ENCODE results near the gene USP3. TPM values are rescaled to one million over a fixed set of nuclear protein-coding genes. Genes with fewer than 3 reads are reported as not detected.

Gene USP3
- total and polyA plus RNA-seq, 2 of the 13 experiments (the other 11 are each of a cell fraction or from before 2014, with no cell fraction given), result 14.3 to 61.2 TPM

- TF ChIP-seq FUBP1 (CRISPR knock-in tag; IDR thresholded peaks at IDR 0.05; ENCODE audit: borderline replicate concordance), result no peak
- 0 out of 2 replicates have a peak, but pooled peaks have one; percentile 18 for TF ChIP-seq ARID5B (CRISPR knock-in tag; IDR thresholded peaks at IDR 0.05)
- TF ChIP-seq ZNF329 (CRISPR knock-in tag; IDR thresholded peaks at IDR 0.05; ENCODE audit: low read depth), result no peak; the same call in 1 of the 2 replicates
- TF ChIP-seq PATZ1 (CRISPR knock-in tag; IDR thresholded peaks at IDR 0.05), result no peak
- TF ChIP-seq SKI (IDR thresholded peaks at IDR 0.05; ENCODE audit: partially characterized antibody), result no peak
- no peak for TF ChIP-seq ZNF569 (CRISPR knock-in tag; IDR thresholded peaks at IDR 0.05; ENCODE audit: borderline replicate concordance)
- TF ChIP-seq PLRG1 (conservative IDR thresholded peaks at IDR 0.05), result no peak
- TF ChIP-seq WIZ (CRISPR knock-in tag; IDR thresholded peaks at IDR 0.05), result no peak
- TF ChIP-seq ARNTL (CRISPR knock-in tag; IDR thresholded peaks at IDR 0.05), result no peak; the same call in 1 of the 2 replicates
- TF ChIP-seq ZNF441 (CRISPR knock-in tag; IDR thresholded peaks at IDR 0.05; ENCODE audit: borderline replicate concordance), result no peak
- peak; percentile 44; the same call in 1 of the 2 replicates for TF ChIP-seq ZNF33A (CRISPR knock-in tag; IDR thresholded peaks at IDR 0.05; ENCODE audit: borderline replicate concordance)
- no peak for TF ChIP-seq GLMP (CRISPR knock-in tag; IDR thresholded peaks at IDR 0.05; ENCODE audit: borderline replicate concordance)
- TF ChIP-seq TGIF2 (CRISPR knock-in tag; IDR thresholded peaks at IDR 0.05), result no peak
- TF ChIP-seq TP53 (CRISPR knock-in tag; conservative IDR thresholded peaks at IDR 0.05), result no peak
- TF ChIP-seq USF2 (IDR thresholded peaks at IDR 0.05; ENCODE audit: low read depth, low read length), result peak; percentile 29; the same call in 1 of the 2 replicates
- TF ChIP-seq USF2 (CRISPR knock-in tag; IDR thresholded peaks at IDR 0.05; ENCODE audit: borderline replicate concordance), result peak; percentile 36; the same call in 1 of the 2 replicates
Observed at GRCh38 chr15:63503739-63504246, 600 bp upstream of the USP3 start (continued).

All from HepG2 (cell line).